GM23338 (cell line): ENCODE measurements around the gene NDUFS7. TPM values are rescaled to one million over a fixed set of nuclear protein-coding genes. Genes with fewer than 3 reads are reported as not detected.

Source experiments
- ATAC-seq: fragments of 200-7000 bp; cut with Tn5 transposase; 3 replicates; pipeline ENCODE4 v1.9.1; 2020
- DNase-seq: peaks from one replicate; pipeline ENCODE4 v3.0.0-alpha.2; 2015; ENCODE audit warnings: low spot score
- H2AFZ ChIP-seq: fragments of 200-600 bp; sonication (generic); 2 replicates; pipeline ENCODE4 v1.8.0; 2016; ENCODE audit warnings: antibody characterized with exemption, mild to moderate bottlenecking, moderate library complexity
- H3F3A ChIP-seq: fragments of 200-600 bp; sonication (generic); replicated peaks from 2 replicates; pipeline ENCODE4 v1.8.0; 2017; ENCODE audit warnings: antibody characterized with exemption, mixed run types, low read depth
- H3K27ac ChIP-seq: fragments of 200-600 bp; sonication (generic); 2 replicates; pipeline ENCODE4 v1.6.1; 2016; ENCODE audit warnings: low read depth
- H3K27me3 ChIP-seq: fragments of 200-600 bp; sonication (generic); 2 replicates; pipeline ENCODE4 v1.8.0; 2016; ENCODE audit warnings: mild to moderate bottlenecking, mixed run types, moderate library complexity; ENCODE audit not compliant: insufficient read depth
- H3K36me3 ChIP-seq: fragments of 200-600 bp; sonication (generic); 2 replicates; pipeline ENCODE4 v1.8.0; 2016; ENCODE audit warnings: mild to moderate bottlenecking; ENCODE audit not compliant: insufficient read depth
- H3K4me1 ChIP-seq: fragments of 200-600 bp; sonication (generic); 2 replicates; pipeline ENCODE4 v1.8.0; 2016; ENCODE audit warnings: mild to moderate bottlenecking, moderate library complexity; ENCODE audit not compliant: insufficient read depth
- H3K4me2 ChIP-seq: fragments of 200-600 bp; sonication (generic); 2 replicates; pipeline ENCODE4 v1.7.1; 2017; ENCODE audit warnings: mixed run types
- H3K4me3 ChIP-seq: fragments of 200-600 bp; sonication (generic); 2 replicates; pipeline ENCODE4 v1.6.1; 2016; ENCODE audit warnings: mixed run types
- H3K79me2 ChIP-seq: fragments of 200-600 bp; sonication (generic); replicated peaks from 2 replicates; pipeline ENCODE4 v1.8.0; 2017; ENCODE audit warnings: mild to moderate bottlenecking; ENCODE audit not compliant: insufficient read depth
- H3K9me2 ChIP-seq: fragments of 200-600 bp; sonication (generic); 2 replicates; pipeline ENCODE4 v1.8.0; 2017; ENCODE audit not compliant: insufficient read depth
- H4K20me1 ChIP-seq: fragments of 200-600 bp; sonication (generic); replicated peaks from 2 replicates; pipeline ENCODE4 v1.8.0; 2017; ENCODE audit warnings: mild to moderate bottlenecking; ENCODE audit not compliant: insufficient read depth
- H3K27ac Mint-ChIP-seq: 2 replicates; pipeline ENCODE4 v1.8.0; 2020; ENCODE audit warnings: inconsistent platforms, mild to moderate bottlenecking, moderate library complexity, mixed read lengths
- H3K27me3 Mint-ChIP-seq: 3 replicates; pipeline ENCODE4 v1.8.0; 2022; ENCODE audit warnings: low read depth, mild to moderate bottlenecking, moderate library complexity, mixed read lengths, inconsistent platforms; ENCODE audit not compliant: insufficient read depth, poor library complexity
- H3K36me3 Mint-ChIP-seq: 3 replicates; pipeline ENCODE4 v1.8.0; 2021; ENCODE audit warnings: low read depth, mild to moderate bottlenecking, inconsistent platforms, moderate library complexity, mixed read lengths
- H3K4me1 Mint-ChIP-seq: 3 replicates; pipeline ENCODE4 v1.8.0; 2020; ENCODE audit warnings: mild to moderate bottlenecking, inconsistent platforms, mixed read lengths
- H3K4me3 Mint-ChIP-seq: 3 replicates; pipeline ENCODE4 v1.8.0; 2021; ENCODE audit warnings: moderate library complexity, mild to moderate bottlenecking, inconsistent platforms, mixed read lengths
- H3K9me3 Mint-ChIP-seq: 3 replicates; pipeline ENCODE4 v1.8.0; 2020; ENCODE audit warnings: moderate library complexity, mild to moderate bottlenecking, inconsistent platforms, mixed read lengths
- EZH2 ChIP-seq: fragments of 200-600 bp; sonication (generic); IDR thresholded peaks from one replicate; pipeline ENCODE4 v1.8.0; 2017; ENCODE audit warnings: antibody characterized with exemption, mild to moderate bottlenecking, low read depth; ENCODE audit not compliant: unreplicated experiment
- EZH2phosphoT487 ChIP-seq: fragments of 200-600 bp; sonication (generic); IDR thresholded peaks from one replicate; pipeline ENCODE4 v1.8.1; 2018; ENCODE audit warnings: antibody characterized with exemption; ENCODE audit not compliant: unreplicated experiment
- JUNB ChIP-seq: IDR thresholded peaks from one replicate; pipeline ENCODE4 v1.6.1; 2016; ENCODE audit warnings: antibody characterized with exemption; ENCODE audit not compliant: unreplicated experiment
- POLR2AphosphoS5 ChIP-seq: IDR thresholded peaks from 2 replicates; pipeline ENCODE4 v1.6.1; 2016; ENCODE audit warnings: antibody characterized with exemption, low read depth
- REST ChIP-seq: IDR thresholded peaks from one replicate; pipeline ENCODE4 v1.6.1; 2018; ENCODE audit warnings: antibody characterized with exemption; ENCODE audit not compliant: unreplicated experiment
- STAT1 ChIP-seq: IDR thresholded peaks from one replicate; pipeline ENCODE4 v1.6.1; 2016; ENCODE audit warnings: antibody characterized with exemption; ENCODE audit not compliant: unreplicated experiment
- ZNF462 ChIP-seq: fragments of 250-450 bp; sonication (Bioruptor Pico); IDR thresholded peaks from 2 replicates; pipeline ENCODE4 v1.5.0; 2020; ENCODE audit warnings: mild to moderate bottlenecking, moderate library complexity
- polyA plus RNA-seq: library from polyadenylated mRNA; unstranded; fragments of >200 nt; fragmentation: Nextera tagmentation; extraction: Ambion mirVana; gene quantifications from 2 replicates; pipeline ENCODE4 v1.2.1, GENCODE V29; 2016
- total RNA-seq: library from RNA; depleted of rRNA; stranded (reverse); fragments of >200 nt; shearing (Covaris generic); gene quantifications from 2 replicates; pipeline ENCODE4 v1.2.3, GENCODE V29; 2014
- TF ChIP-seq, protein P1 (sequence below): IDR thresholded peaks from 2 replicates; pipeline ENCODE4 v1.6.1; 2016; ENCODE audit warnings: antibody characterized with exemption

NDUFS7 gene
- total and polyA plus RNA-seq, 2 experiments from 2014 or later, result 132 to 203 TPM

- Mint-ChIP-seq H3K27me3 (peaks cover 2% of the 10 kb centered on the region), H3K4me3 (no peak overlapping the region), H3K36me3 (peaks cover 13% of the 10 kb centered on the region), H3K4me1 (no peaks in the 10 kb centered on the region), H3K9me3 (no peaks in the 10 kb centered on the region), H3K27ac (no peak overlapping the region)
- Histone ChIP-seq H4K20me1 (no peaks in the 10 kb centered on the region; the same call in 1 of the 2 replicates), H3K4me3 (no peak overlapping the region), H3K4me2 (no peak overlapping the region), H3K27ac (no peak overlapping the region), H3K79me2 (no peaks in the 10 kb centered on the region), H3F3A (peaks cover 7% of the 10 kb centered on the region; the same call in 1 of the 2 replicates), H3K9me2 (no peaks in the 10 kb centered on the region), H2AFZ (no peak overlapping the region), H3K4me1 (0 out of 2 replicates have a peak, but pooled peaks cover 5% of the 10 kb centered on the region), H3K36me3 (no peaks in the 10 kb centered on the region), H3K27me3 (no peaks in the 10 kb centered on the region)
- ATAC-seq (no peak; the same call in 2 of the 3 replicates), DNase-seq (no peak)
- TF ChIP-seq, protein P1, sequence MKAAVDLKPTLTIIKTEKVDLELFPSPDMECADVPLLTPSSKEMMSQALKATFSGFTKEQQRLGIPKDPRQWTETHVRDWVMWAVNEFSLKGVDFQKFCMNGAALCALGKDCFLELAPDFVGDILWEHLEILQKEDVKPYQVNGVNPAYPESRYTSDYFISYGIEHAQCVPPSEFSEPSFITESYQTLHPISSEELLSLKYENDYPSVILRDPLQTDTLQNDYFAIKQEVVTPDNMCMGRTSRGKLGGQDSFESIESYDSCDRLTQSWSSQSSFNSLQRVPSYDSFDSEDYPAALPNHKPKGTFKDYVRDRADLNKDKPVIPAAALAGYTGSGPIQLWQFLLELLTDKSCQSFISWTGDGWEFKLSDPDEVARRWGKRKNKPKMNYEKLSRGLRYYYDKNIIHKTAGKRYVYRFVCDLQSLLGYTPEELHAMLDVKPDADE, result no peak
- TF ChIP-seq STAT1 (no peak), ZNF462 (CRISPR knock-in tag) (no peak), JUNB (no peak), EZH2phosphoT487 (no peak), REST (no peak), POLR2AphosphoS5 (peak; percentile 32; the same call in 1 of the 2 replicates), EZH2 (no peak)
These were observed 11.7 kb downstream of the NDUFS7 start for GRCh38 chr19:1395194-1396018.
